GDM1 (cell line): ENCODE results near the gene CSE1L.
"Not testable (repeated sequence)": the region's sequence is repeated elsewhere in the genome, so short reads cannot be mapped to it uniquely, and the experiment has no call there.

ENCODE experiments used
- DNase-seq: peaks from one replicate; lab custom pipeline; 2025; lab: John Stamatoyannopoulos, UW

The CSE1L gene

GRCh38 chr20:49078310-49078709 lies 32.2 kb downstream of the CSE1L start:
- no peak for DNase-seq

GRCh38 chr20:49082295-49082694 lies 36.2 kb downstream of the CSE1L start:
- not testable (repeated sequence) for DNase-seq

- no peak for DNase-seq
Observed at GRCh38 chr20:49091104-49091503, 45.0 kb downstream of the CSE1L start.

GRCh38 chr20:49091762-49092161 lies 45.6 kb downstream of the CSE1L start:
- no peak for DNase-seq

- no peak for DNase-seq
Observed at GRCh38 chr20:49096203-49096730, 50.2 kb downstream of the CSE1L start.

- no peak for DNase-seq
Observed at GRCh38 chr20:49097159-49097558, 51.0 kb downstream of the CSE1L start.

GRCh38 chr20:49098136-49098535 lies 52.0 kb downstream of the CSE1L start:
- no peak for DNase-seq

GRCh38 chr20:49099011-49099410 lies 52.9 kb downstream of the CSE1L start:
- DNase-seq, result no peak

- not testable (repeated sequence) for DNase-seq
Observed at GRCh38 chr20:49100292-49100691, 54.2 kb downstream of the CSE1L start.

GRCh38 chr20:49100972-49101371 lies 54.9 kb downstream of the CSE1L start:
- no peak for DNase-seq

- DNase-seq, result no peak
Observed at GRCh38 chr20:49103019-49103418, 56.9 kb downstream of the CSE1L start.

GRCh38 chr20:49103647-49104364 lies 57.7 kb downstream of the CSE1L start:
- DNase-seq, result no peak

GRCh38 chr20:49104365-49104648 lies 58.2 kb downstream of the CSE1L start:
- no peak for DNase-seq

GRCh38 chr20:49104979-49105547 lies 59.0 kb downstream of the CSE1L start:
- DNase-seq, result not testable (repeated sequence)

- DNase-seq, result no peak
Observed at GRCh38 chr20:49106328-49106727, 60.2 kb downstream of the CSE1L start.

GRCh38 chr20:49110767-49111694 lies 64.9 kb downstream of the CSE1L start:
- no peak for DNase-seq

GRCh38 chr20:49112596-49113274 lies 66.6 kb downstream of the CSE1L start:
- DNase-seq, result no peak

GRCh38 chr20:49115564-49115963 lies 69.5 kb downstream of the CSE1L start:
- no peak for DNase-seq

GRCh38 chr20:49118307-49118706 lies 72.2 kb downstream of the CSE1L start:
- no peak for DNase-seq

GRCh38 chr20:49119988-49120387 lies 73.9 kb downstream of the CSE1L start:
- DNase-seq, result no peak

- no peak for DNase-seq
Observed at GRCh38 chr20:49122920-49123319, 76.8 kb downstream of the CSE1L start.

- DNase-seq, result no peak
Observed at GRCh38 chr20:49123982-49124381, 77.9 kb downstream of the CSE1L start.
